ENCODE results near the gene LRSAM1.

LRSAM1 gene

GRCh38 chr9:127428348-127428747, 23.0 kb upstream of the LRSAM1 start:
- no peak for DNase-seq

GRCh38 chr9:127430415-127430814, 20.9 kb upstream of the LRSAM1 start:
- DNase-seq, result no peak

- no peak for DNase-seq
These were observed 13.6 kb upstream of the LRSAM1 start for GRCh38 chr9:127437497-127438264.

GRCh38 chr9:127438394-127438793, 12.9 kb upstream of the LRSAM1 start:
- DNase-seq, result no peak

- no peak for DNase-seq
These were observed 6.9 kb upstream of the LRSAM1 start for GRCh38 chr9:127444283-127444920.

GRCh38 chr9:127444921-127445850, 6.1 kb upstream of the LRSAM1 start:
- peak; percentile 30 for DNase-seq

- DNase-seq, result no peak
These were observed 5.2 kb upstream of the LRSAM1 start for GRCh38 chr9:127445851-127446712.

- DNase-seq, result no peak
These were observed 4.4 kb upstream of the LRSAM1 start for GRCh38 chr9:127446713-127447415.

GRCh38 chr9:127447416-127448111, 3.7 kb upstream of the LRSAM1 start:
- DNase-seq, result peak; percentile 41

GRCh38 chr9:127448112-127448805, 3.1 kb upstream of the LRSAM1 start:
- no peak for DNase-seq

- DNase-seq, result no peak
These were observed 1.9 kb upstream of the LRSAM1 start for GRCh38 chr9:127449332-127449966.

GRCh38 chr9:127450243-127450760, 1.0 kb upstream of the LRSAM1 start:
- peak; percentile 20 for DNase-seq

- DNase-seq, result no peak
These were observed 223 bp downstream of the LRSAM1 start for GRCh38 chr9:127451608-127451857.

GRCh38 chr9:127451858-127452656, 747 bp downstream of the LRSAM1 start:
- peak; percentile 31 for DNase-seq

GRCh38 chr9:127452691-127453090, 1.4 kb downstream of the LRSAM1 start:
- no peak for DNase-seq

GRCh38 chr9:127455324-127455992, 4.1 kb downstream of the LRSAM1 start:
- no peak for DNase-seq

GRCh38 chr9:127457191-127457878, 6.0 kb downstream of the LRSAM1 start:
- DNase-seq, result no peak

- no peak for DNase-seq
These were observed 7.6 kb downstream of the LRSAM1 start for GRCh38 chr9:127458921-127459320.

Measured in fibroblast of skin of right biceps (primary cell).